HepG2 (cell line): ENCODE data around the gene AVPR1A. TPM values are rescaled to one million over a fixed set of nuclear protein-coding genes. Genes with fewer than 3 reads are reported as not detected.

Experiments
- ATAC-seq: fragments of 200-7000 bp; cut with Tn5 transposase; 3 replicates; pipeline ENCODE4 v1.9.1; 2020; ENCODE audit warnings: mild to moderate bottlenecking, moderate library complexity
- BruUV-seq: library from RNA; stranded (reverse); fragments of 400-500 nt; replicated peaks from 2 replicates; lab custom pipeline; 2021; lab: Mats Ljungman, UMichigan
- CTCF ChIA-PET: fragments of 300-600 bp; formaldehyde crosslinking; extraction: SDS; loops from one replicate; lab custom pipeline; 2021; ENCODE audit warnings: low total read pairs, inconsistent platforms, low intra/inter-chr PET ratio; lab: Yijun Ruan, JAX
- POLR2A ChIA-PET: fragments of 350-600 bp; sonication (Branson Sonifier 250); formaldehyde crosslinking; loops from one replicate; lab custom pipeline; 2020; ENCODE audit warnings: antibody characterized with exemption, inconsistent platforms; lab: Yijun Ruan, JAX
- DNase-seq: peaks from one replicate; pipeline ENCODE4 v3.0.0-alpha.2; 2015; ENCODE audit warnings: low spot score
- FAIRE-seq: peaks from 3 replicates; lab custom pipeline; 2011; peaks lifted over from hg19 to GRCh38; lab: Jason Lieb, UNC
- H2AFZ ChIP-seq: one replicate; pipeline ENCODE4 v1.6.1; 2011; ENCODE audit warnings: low read length, inconsistent platforms
- H3K27ac ChIP-seq: fragments of 300-600 bp; 3 replicates; pipeline ENCODE4 v1.8.0; 2011; ENCODE audit warnings: mixed run types, mild to moderate bottlenecking, mixed read lengths, low read length, inconsistent platforms; ENCODE audit not compliant: insufficient read depth; ENCODE audit errors: extremely low read length
- H3K27me3 ChIP-seq, 2 experiments: fragments of 200-600 bp in 1 of 2; 2 replicates in 1 of 2; 3 replicates in 1 of 2; pipeline versions ENCODE4 v1.6.0 to v1.8.0; 2011; ENCODE audit warnings: low read length in 2 of 2, mild to moderate bottlenecking in 2 of 2, moderate library complexity in 2 of 2, inconsistent platforms in 1 of 2; ENCODE audit not compliant: insufficient read depth in 2 of 2, control insufficient read depth in 1 of 2
- H3K36me3 ChIP-seq, 2 experiments: fragments of 200-600 bp in 1 of 2; replicated peaks in 1 of 2; 2 replicates in 1 of 2; 3 replicates in 1 of 2; pipeline versions ENCODE4 v1.5.1 to v1.8.0; 2011; ENCODE audit warnings: low read length in 2 of 2, inconsistent platforms in 1 of 2; ENCODE audit not compliant: insufficient read depth in 2 of 2, control insufficient read depth in 1 of 2
- H3K4me1 ChIP-seq: 2 replicates; pipeline ENCODE4 v1.5.1; 2012; ENCODE audit warnings: low read length, inconsistent platforms; ENCODE audit not compliant: insufficient read depth
- H3K4me2 ChIP-seq: 2 replicates; pipeline ENCODE4 v1.6.0; 2011; ENCODE audit warnings: low read depth, low read length, inconsistent platforms
- H3K4me3 ChIP-seq, 3 experiments: fragments of 200-600 bp in 1 of 3; sonication (generic), shearing (Covaris generic) in 1 of 3; replicated peaks in 1 of 3; 2 replicates each; pipeline ENCODE4 v1.5.1; 2011 to 2016; ENCODE audit warnings: low read length in 3 of 3, inconsistent platforms in 2 of 3, low read depth in 2 of 3, mild to moderate bottlenecking in 2 of 3, control low read depth in 1 of 3, mixed read lengths in 1 of 3; ENCODE audit not compliant: insufficient read depth in 1 of 3
- H3K79me2 ChIP-seq: one replicate; pipeline ENCODE4 v1.6.1; 2011; ENCODE audit warnings: low read length, inconsistent platforms; ENCODE audit not compliant: insufficient read depth
- H3K9ac ChIP-seq: 2 replicates; pipeline ENCODE4 v1.6.0; 2011; ENCODE audit warnings: mild to moderate bottlenecking, low read depth, low read length, inconsistent platforms; ENCODE audit not compliant: insufficient read depth
- H3K9me3 ChIP-seq: 2 replicates; pipeline ENCODE4 v1.5.1; 2012; ENCODE audit warnings: mild to moderate bottlenecking, low read length
- H4K20me1 ChIP-seq: 2 replicates; pipeline ENCODE4 v1.6.0; 2011; ENCODE audit warnings: inconsistent platforms, mild to moderate bottlenecking, low read length, moderate library complexity; ENCODE audit not compliant: insufficient read depth
- BATF2 ChIP-seq: sonication (generic); formaldehyde crosslinking; IDR thresholded peaks from 2 replicates; pipeline ENCODE4 v1.8.0; 2022; ENCODE audit warnings: mild to moderate bottlenecking, missing genetic modification reagents, moderate library complexity
- BRD4 ChIP-seq: sonication (generic); formaldehyde crosslinking; IDR thresholded peaks from 2 replicates; pipeline ENCODE4 v1.4.0; 2020; ENCODE audit warnings: missing genetic modification reagents
- CHD4 ChIP-seq: fragments of 200-600 bp; sonication (generic); IDR thresholded peaks from 2 replicates; pipeline ENCODE4 v1.7.0; 2017; ENCODE audit warnings: mild to moderate bottlenecking, low read length, borderline replicate concordance
- CTCF ChIP-seq: sonication (generic); formaldehyde crosslinking; IDR thresholded peaks from 2 replicates; pipeline ENCODE4 v1.5.0; 2020; ENCODE audit warnings: mild to moderate bottlenecking, missing genetic modification reagents, moderate library complexity
- EZH2 ChIP-seq: conservative IDR thresholded peaks from 2 replicates; pipeline ENCODE4 v1.6.1; 2012; ENCODE audit warnings: mild to moderate bottlenecking, low read depth, low read length, moderate library complexity
- HDAC1 ChIP-seq: sonication (generic); formaldehyde crosslinking; IDR thresholded peaks from 2 replicates; pipeline ENCODE4 v1.5.1; 2020; ENCODE audit warnings: mild to moderate bottlenecking, missing genetic modification reagents
- SMC3 ChIP-seq: IDR thresholded peaks from 2 replicates; pipeline ENCODE4 v1.6.1; 2011; ENCODE audit warnings: low read length, improper control_type of control experiment
- STAG1 ChIP-seq: sonication (generic); formaldehyde crosslinking; IDR thresholded peaks from 2 replicates; pipeline ENCODE4 v1.4.0; 2020; ENCODE audit warnings: missing genetic modification reagents
- ZNF782 ChIP-seq: sonication (generic); formaldehyde crosslinking; IDR thresholded peaks from 2 replicates; pipeline ENCODE4 v1.4.0; 2020; ENCODE audit warnings: missing genetic modification reagents, mild to moderate bottlenecking, borderline replicate concordance
- WGBS: methylation state at CpG from one replicate; pipeline ENCODE4 v1.1.6; 2017; ENCODE audit warnings: low lambda C conversion rate; 5-methylcytosine and 5-hydroxymethylcytosine counted together
- in situ Hi-C: cut with HindIII; loops from 2 replicates; pipeline ENCODE4 v1.10.0; 2017; ENCODE audit warnings: low pct_unique_long_range_greater_than_20kb; ENCODE audit not compliant: extremely low pct_ligation_motif_present
- intact Hi-C: fragments of 100-400 bp; cut with micrococcal nuclease; formaldehyde crosslinking; loops from one replicate; pipeline ENCODE4 v1.10.0; 2022; ENCODE audit not compliant: unreplicated experiment
- polyA plus RNA-seq, 8 experiments: library from polyadenylated mRNA; depleted of rRNA in 3 of 8; stranded (reverse) in 7 of 8; unstranded in 1 of 8; fragments of >200 nt; fragmentation: Illumina TruSeq in 4 of 8; extraction: Trizol in 4 of 8; gene quantifications; 2 replicates each; pipeline versions ENCODE4 v1.2.1 to v1.2.3, GENCODE V29; 2011 to 2016; ENCODE audit warnings: low read depth in 4 of 8, missing spikeins in 1 of 8, mixed read lengths in 1 of 8; ENCODE audit not compliant: insufficient read depth in 1 of 8
- total RNA-seq, 5 experiments: library from RNA; depleted of rRNA; stranded (reverse); fragments of >200 nt; fragmentation: Illumina TruSeq; extraction: Trizol; gene quantifications; 2 replicates each; pipeline ENCODE4 v1.2.3, GENCODE V29; 2016; ENCODE audit warnings: low read depth in 1 of 5

Gene AVPR1A
- total and polyA plus RNA-seq, 2 of the 13 experiments (the other 11 are each of a cell fraction or from before 2014, with no cell fraction given) = not detected

GRCh38 chr12:63151623-63152320 lies 771 bp upstream of the AVPR1A start:
- ChIA-PET POLR2A (no interaction called here), CTCF (interaction anchor here (1.8 kb wide), 1 partner anchor 125 kb away, joined by 9 read pairs; no protein-coding TSS in a partner anchor)
- Histone ChIP-seq H3K4me3 (0 out of 6 replicates have a peak overlapping the region, but pooled peaks of 1 of the 3 experiments have one; percentile 19), H3K36me3 (no peaks in the 10 kb centered on the region), H3K4me1 (peaks cover 7% of the 10 kb centered on the region; the same call in 1 of the 2 replicates), H3K9me3 (no peaks in the 10 kb centered on the region), H3K27ac (no peak overlapping the region), H4K20me1 (no peaks in the 10 kb centered on the region), H3K4me2 (peak overlapping the region; percentile 41), H3K9ac (no peak overlapping the region), H2AFZ (no peak overlapping the region), H3K27me3 (peaks cover 0 to 16% of the 10 kb centered on the region in 2 experiments; a peak in 3 of 5 replicates), H3K79me2 (no peaks in the 10 kb centered on the region)
- WGBS = 9% methylated on average over 26 of the region's 26 CpGs
- FAIRE-seq = peak; percentile 78
- DNase-seq = peak; percentile 32
- in situ Hi-C loops (no loop called here), intact Hi-C loops (loop anchor here (1.0 kb wide), 1 partner anchor 125 kb away; no protein-coding TSS in a partner anchor)
- ATAC-seq = peak; percentile 97
- no TSS peak for BruUV-seq
- TF ChIP-seq EZH2 = peak; percentile 79
- TF ChIP-seq HDAC1 = no peak
- TF ChIP-seq STAG1 (CRISPR knock-in tag) = peak; percentile 49
- no peak for TF ChIP-seq BATF2 (CRISPR knock-in tag)
- no peak for TF ChIP-seq BRD4 (CRISPR knock-in tag)
- peak; percentile 14; the same call in 1 of the 2 replicates for TF ChIP-seq SMC3
- TF ChIP-seq ZNF782 = no peak
- peak; percentile 75 for TF ChIP-seq CTCF (CRISPR knock-in tag)
- TF ChIP-seq CHD4 = no peak
